ENCODE results near the gene RASGRP4.

DNA sequence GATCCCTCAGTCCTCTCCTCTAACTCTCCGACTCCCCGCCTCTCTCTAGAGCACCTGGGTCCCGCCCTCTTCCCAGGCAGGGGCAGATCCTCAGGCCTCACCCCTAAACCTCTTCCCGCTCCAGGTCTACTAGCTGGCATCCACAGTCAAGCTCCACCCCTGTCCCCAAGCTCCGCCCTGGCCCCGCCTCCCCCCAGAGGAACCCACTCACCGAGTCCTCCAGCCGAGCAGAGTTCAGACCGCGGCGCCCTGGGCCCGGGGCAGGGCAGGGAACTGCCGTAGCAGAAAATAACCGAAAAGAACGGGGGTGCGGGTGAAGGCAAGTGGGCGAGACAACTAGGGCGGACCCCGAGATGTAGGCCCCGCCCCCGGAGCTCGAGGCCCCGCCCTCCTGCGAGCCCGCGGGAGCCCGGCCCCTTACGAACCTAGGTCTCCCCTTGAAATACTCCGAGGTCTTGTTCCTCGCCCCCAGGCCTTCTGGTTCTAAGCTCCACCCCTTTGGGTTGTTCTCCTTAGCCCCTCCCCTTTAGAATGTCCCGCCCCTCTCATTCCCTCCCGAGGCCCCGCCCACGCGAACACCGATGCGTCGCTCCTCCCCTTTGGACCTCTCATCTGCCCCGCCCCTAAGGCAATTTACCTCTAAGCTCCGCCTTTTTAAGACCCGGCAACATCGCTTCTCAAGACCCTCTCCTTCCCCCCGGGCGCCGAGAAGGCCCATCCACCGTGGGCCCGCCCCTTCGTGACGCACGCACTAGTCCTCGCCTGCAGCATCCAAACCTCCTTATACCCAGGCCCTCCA is 38.3 kb downstream of the RASGRP4 start, which contains the start of gene GGN:
- TF ChIP-seq, protein P1, sequence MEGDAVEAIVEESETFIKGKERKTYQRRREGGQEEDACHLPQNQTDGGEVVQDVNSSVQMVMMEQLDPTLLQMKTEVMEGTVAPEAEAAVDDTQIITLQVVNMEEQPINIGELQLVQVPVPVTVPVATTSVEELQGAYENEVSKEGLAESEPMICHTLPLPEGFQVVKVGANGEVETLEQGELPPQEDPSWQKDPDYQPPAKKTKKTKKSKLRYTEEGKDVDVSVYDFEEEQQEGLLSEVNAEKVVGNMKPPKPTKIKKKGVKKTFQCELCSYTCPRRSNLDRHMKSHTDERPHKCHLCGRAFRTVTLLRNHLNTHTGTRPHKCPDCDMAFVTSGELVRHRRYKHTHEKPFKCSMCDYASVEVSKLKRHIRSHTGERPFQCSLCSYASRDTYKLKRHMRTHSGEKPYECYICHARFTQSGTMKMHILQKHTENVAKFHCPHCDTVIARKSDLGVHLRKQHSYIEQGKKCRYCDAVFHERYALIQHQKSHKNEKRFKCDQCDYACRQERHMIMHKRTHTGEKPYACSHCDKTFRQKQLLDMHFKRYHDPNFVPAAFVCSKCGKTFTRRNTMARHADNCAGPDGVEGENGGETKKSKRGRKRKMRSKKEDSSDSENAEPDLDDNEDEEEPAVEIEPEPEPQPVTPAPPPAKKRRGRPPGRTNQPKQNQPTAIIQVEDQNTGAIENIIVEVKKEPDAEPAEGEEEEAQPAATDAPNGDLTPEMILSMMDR (conservative IDR thresholded peaks at IDR 0.05): no peak
- TF ChIP-seq ZFX (IDR thresholded peaks at IDR 0.05): no peak

Measured in C4-2B (cell line).